Esophagus squamous epithelium (tissue), 4 donors: ENCODE results near the gene HOGA1.

Experiments
- CTCF ChIP-seq, 6 experiments: fragments of 450-650 bp in 4 of 6; fragments of 200-600 bp in 2 of 6; sonication (generic) in 2 of 6; IDR thresholded peaks; one replicate each; pipeline ENCODE4 v1.5.1; 2016 to 2019; ENCODE audit warnings: antibody characterized with exemption in 6 of 6, mild to moderate bottlenecking in 4 of 6, moderate library complexity in 4 of 6
- POLR2A ChIP-seq, 4 donors: fragments of 450-650 bp; IDR thresholded peaks; one replicate each; pipeline ENCODE4 v1.6.1; 2017; ENCODE audit warnings: antibody characterized with exemption in 4 of 4, mild to moderate bottlenecking in 4 of 4, moderate library complexity in 3 of 4

GRCh38 chr10:97590748-97591495 lies 6.7 kb downstream of the HOGA1 start:
- no peak for TF ChIP-seq CTCF (IDR thresholded peaks at IDR 0.05)
- no peak for TF ChIP-seq POLR2A (IDR thresholded peaks at IDR 0.05)
